ENCODE results near the gene RBP3.

RBP3 gene

DNA sequence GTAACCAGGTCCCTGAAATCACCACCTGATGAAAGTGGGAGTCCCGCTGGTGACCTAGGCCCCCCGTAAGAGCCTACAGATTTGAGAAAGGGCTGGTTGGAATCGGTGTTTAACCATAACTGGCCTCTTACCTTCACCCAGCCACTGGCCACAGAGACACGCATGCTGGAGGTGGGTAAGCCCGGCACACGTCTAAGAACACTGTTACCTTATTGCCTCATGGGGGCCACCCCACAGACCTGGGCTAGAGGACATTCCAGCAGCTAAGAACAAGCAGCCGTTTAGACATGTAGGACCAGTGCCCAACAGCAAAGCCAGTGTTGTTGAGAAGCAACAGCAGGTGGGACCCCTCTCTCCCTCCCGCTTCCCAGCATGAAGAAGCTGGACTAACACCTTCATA lies 28.4 kb upstream of the RBP3 start:
- DNase-seq (ENCODE audit: low read depth), result no peak

DNA sequence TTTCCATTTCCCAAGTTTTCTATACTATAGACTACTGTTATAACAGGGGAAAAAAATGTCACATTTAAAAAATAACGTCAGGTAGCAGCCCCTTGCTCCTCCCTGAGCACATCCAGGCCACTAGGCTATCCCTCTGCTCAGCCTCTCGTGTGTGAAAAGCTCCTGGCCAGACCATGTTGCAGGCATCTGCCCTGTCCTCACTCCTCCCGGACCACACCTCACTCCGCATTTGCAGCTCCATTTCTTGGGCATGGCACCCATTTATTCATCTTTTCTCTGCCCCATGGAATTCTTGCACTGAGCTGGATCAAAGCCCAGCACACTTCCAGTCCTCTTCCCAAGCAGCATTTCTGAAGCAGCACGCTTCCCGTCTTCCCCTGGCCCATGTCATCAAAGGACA lies 27.4 kb upstream of the RBP3 start:
- no peak for DNase-seq (ENCODE audit: low read depth)

DNA sequence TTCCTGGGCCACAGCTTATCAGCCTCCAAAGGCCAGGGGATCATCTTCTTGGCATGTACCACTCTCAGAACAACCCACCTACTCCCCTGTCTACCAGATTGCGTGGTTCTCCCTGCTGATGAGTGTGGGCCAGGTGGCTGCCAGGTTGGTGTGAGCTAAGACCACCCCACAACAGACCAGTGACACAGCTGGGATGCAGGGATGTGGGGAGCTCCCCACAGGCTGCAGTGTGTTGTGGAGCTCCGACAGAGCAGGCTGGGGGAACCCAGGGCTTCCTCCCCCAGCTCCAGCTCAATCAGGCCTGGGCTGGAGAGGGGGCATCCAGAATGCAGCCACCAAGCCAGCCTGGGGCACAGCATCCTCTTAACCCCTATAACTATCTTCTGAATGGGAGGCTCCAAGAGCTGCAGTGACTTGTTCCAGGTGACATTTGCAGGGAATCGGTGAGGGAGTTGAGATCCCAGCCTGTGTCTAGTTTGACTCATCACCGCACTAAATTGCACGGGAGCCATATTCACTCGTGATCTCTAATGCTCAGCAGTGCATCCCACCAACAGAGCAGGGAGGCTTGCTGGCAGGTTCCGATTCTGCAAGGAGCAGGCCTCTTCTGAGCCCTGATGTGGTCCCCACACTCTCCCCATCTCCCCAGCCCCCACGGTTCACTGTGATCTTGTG lies 26.5 kb upstream of the RBP3 start:
- no peak for DNase-seq (ENCODE audit: low read depth)

GRCh38 chr10:47322300-47323061 lies 25.7 kb upstream of the RBP3 start, which contains the start of gene GDF2:
GDF2 (plus strand) TSS chr10:47322454; CDS start chr10:47322669, 215 bp downstream.
- DNase-seq (ENCODE audit: low read depth), result no peak

DNA sequence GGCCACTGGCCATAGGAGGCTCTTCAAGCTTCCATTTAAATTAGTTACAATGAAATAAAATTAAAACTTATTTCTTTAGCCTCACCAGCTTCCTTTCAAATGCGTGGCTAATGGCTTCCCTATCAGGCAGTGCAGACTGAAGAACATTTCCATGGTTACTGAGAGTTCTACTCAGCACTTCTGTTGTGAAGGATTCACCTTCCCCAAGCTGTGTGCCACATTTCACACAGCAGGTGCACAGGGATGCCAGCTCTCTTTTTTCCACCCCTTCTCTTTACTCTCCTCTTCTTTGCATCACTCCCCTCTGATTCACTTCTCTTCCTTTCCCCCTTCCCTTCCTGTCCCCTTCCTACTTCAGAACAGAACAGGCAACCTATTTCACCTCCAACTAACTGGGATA lies 25.1 kb upstream of the RBP3 start:
- DNase-seq (ENCODE audit: low read depth), result no peak

DNA sequence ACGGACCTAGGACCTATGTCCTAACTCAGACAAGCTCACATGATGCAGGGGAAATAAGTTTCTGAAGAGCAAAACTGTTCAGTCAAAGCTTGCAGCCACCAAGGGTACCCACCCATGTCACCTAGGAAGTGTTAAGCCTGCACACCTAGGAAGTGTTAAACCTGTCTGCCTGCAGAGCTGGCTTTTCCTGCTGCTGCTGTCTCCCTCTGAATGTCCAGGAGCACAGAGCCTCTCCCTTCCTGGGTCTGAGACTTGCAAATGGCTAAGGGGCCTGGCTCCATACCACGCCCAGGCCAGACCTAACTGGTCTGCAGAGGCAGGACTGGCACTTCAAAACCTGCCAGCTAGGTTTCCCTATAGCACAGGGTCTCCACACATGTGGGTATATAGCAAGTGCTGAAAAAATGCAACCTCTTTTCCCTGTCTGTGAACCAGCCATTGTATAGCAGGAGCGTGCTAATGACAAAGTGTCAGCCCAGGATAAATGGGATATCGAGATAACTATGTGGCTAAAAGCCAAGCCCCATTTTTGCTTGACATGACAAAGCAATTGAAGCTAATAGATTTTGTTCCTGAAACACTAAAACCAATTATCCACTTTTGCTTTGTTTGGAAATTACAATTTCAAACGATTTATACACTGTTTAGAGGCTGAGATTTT lies 24.4 kb upstream of the RBP3 start:
- DNase-seq (ENCODE audit: low read depth), result no peak

DNA sequence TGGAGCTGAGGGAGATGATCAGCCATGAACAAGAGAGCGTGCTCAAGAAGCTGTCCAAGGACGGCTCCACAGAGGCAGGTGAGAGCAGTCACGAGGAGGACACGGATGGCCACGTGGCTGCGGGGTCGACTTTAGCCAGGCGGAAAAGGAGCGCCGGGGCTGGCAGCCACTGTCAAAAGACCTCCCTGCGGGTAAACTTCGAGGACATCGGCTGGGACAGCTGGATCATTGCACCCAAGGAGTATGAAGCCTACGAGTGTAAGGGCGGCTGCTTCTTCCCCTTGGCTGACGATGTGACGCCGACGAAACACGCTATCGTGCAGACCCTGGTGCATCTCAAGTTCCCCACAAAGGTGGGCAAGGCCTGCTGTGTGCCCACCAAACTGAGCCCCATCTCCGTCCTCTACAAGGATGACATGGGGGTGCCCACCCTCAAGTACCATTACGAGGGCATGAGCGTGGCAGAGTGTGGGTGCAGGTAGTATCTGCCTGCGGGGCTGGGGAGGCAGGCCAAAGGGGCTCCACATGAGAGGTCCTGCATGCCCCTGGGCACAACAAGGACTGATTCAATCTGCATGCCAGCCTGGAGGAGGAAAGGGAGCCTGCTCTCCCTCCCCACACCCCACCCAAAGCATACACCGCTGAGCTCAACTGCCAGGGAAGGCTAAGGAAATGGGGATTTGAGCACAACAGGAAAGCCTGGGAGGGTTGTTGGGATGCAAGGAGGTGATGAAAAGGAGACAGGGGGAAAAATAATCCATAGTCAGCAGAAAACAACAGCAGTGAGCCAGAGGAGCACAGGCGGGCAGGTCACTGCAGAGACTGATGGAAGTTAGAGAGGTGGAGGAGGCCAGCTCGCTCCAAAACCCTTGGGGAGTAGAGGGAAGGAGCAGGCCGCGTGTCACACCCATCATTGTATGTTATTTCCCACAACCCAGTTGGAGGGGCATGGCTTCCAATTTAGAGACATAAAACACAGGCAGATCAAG lies 22.6 kb upstream of the RBP3 start:
- DNase-seq (ENCODE audit: low read depth), result no peak

DNA sequence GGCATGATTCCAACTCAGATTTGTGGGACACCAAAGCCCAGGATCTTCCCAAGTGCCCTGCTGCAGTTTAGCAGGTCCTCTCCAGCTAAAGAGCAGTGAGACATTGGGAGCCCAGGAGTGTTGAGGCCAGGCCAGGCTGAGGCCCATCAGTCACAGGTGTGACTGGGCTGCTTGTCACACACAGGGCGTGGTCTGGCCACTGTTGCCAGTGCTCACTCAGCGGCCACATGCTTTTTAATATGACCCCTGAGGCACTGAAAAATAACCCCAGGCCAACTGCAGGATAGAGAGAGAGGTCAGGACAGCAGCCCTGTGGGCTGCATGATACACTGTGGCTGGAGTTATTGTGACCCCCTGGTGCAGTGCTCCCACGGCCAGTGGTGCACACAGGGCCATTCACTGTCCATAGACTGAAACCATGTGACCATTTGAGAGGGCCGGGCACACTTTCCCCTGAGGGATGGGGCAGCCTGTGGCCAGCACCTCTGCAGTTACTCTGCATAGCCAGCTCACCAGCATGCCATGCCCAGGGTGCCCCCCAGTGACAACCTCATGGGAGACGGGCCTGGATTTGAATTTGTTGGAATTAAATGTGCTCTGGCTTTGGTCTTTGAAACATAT lies 21.7 kb upstream of the RBP3 start:
- DNase-seq (ENCODE audit: low read depth), result no peak

DNA sequence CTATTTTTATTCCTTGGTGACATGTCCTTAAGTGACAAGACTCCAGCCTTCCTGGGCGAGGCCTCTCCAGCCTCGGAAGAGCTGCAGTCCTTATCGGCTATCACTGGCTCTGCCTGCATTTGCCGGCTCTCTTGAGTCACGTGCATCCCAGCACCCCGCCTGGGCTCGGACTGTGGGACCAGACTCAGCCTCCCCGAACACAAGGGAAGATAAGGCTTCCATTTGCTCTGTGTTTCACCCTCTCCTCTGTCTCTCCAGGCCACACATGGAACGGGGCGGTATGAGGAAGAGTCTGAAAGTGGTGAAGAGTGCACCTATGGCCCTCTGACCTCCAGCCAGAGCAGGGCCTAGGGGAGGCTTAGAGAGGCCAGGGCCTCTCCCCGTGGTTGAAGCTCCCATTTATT lies 21.2 kb upstream of the RBP3 start:
- no peak for DNase-seq (ENCODE audit: low read depth)

- DNase-seq (ENCODE audit: low read depth), result no peak
Measured at GRCh38 chr10:47329855-47330254, 18.3 kb upstream of the RBP3 start.

DNA sequence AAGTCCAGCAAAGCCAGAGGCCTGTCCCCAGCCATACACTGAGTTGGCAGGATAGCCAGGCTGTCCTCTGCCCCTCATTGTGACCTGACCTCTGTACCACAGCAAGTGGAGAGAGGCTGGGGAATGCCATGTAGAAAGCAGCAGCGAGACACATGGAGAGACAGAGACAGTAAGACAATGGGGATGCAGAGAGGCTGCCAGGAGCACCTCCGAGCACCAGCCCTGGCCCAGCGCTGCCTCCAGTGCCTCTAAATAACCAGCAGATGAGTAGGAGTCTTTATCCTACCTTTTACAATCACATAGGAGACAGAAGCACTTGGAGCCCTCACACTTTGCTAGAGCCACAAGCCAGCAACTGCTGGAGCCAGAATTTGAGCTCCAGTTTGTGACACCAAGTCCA lies 17.8 kb upstream of the RBP3 start:
- no peak for DNase-seq (ENCODE audit: low read depth)

DNA sequence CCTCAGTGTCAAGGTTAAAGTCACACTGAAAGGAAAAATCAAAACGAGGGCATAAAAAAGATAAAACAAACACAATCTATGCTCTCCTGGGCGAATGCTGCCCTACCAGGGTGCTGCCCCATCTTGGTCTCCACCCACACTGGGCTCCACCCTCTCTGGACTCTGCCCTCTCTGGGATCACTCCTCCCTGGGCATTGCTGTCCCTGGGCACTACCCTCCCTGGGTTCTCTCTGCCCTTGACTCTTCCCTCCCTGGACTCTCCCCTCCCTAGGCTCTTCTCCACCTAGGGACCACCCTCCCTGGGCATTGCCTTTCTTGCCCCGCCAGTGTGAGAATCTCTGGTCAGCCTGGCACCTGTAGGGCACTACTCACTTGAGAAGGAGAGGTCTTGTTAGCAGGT lies 17.4 kb upstream of the RBP3 start:
- no peak for DNase-seq (ENCODE audit: low read depth)

DNA sequence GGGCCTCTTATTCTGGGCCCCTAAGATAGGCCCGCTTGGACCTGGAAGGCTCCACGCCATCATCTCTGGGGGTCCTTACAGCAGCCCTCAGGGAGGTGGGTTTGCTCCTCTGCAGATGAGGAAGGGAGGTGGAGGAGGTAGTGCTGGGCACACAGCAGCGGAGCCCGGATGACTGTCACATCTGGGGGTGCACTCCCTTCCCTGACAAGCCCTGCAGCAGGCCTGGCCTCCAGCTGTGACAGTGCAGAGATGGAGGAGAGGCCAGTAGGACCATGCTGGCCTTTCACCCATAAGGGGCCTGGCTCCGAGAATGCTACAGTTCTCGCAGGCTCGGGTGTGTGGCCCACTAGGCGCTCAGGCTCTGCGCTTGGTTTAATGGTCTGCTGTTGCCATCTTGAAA lies 16.7 kb upstream of the RBP3 start:
- DNase-seq (ENCODE audit: low read depth), result no peak

DNA sequence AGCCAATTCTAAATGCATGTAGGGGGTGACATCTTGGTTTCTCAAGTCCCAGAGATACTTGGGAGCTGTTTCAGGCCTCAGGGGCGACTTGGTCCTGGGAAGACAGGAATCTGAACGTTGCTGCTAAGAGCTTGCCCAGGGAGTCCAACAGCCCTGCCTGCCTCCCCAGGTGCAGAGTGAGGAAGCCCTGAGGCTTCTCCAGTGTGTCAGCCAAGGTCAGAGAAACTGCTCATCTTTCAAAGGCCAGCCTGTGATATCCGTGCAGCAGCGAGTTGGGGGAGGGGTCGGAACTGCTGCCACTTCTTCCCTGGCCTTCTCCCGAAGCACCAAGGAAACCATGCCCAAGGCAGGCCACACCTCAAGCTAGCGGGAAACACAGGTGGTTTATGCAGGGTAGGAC lies 16.2 kb upstream of the RBP3 start:
- no peak for DNase-seq (ENCODE audit: low read depth)

DNA sequence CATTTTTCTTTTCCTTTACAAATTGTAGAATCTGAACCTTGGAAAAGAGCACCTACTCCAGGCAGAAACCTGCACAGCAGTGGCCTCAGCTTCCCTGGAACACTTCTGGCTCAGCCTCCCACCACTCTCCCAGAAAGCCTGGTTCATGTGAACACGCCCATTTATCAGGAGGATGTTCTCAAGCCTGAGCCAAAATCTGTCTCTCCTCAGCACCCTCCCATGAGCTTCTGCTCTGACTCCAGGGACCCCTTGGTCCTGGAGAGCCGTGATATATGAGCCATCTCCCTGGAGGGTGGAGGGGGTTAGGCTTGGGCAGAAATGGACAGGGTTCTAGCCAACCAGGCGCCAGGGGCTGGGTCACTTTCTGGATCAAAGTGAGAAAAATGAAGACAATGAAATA lies 15.8 kb upstream of the RBP3 start:
- no peak for DNase-seq (ENCODE audit: low read depth)

GRCh38 chr10:47332946-47333345 lies 15.2 kb upstream of the RBP3 start:
- no peak for DNase-seq (ENCODE audit: low read depth)

DNA sequence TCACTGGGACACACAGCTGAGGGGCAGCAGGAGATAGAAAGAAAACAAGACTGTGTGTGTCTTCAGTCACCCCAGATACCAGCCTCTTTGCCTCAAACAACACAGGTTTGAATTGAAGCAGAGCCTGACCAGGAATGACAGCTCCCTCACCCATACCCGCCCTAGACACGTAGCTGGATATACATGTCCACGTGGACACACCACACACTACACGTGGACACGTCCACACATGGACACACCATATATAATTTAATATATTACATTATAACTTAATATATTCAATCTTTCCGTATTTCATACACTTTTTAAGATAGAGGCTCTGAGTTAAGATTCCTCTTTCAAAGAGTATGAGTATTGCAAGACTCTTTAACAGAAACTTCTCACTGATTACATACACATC lies 14.6 kb upstream of the RBP3 start:
- no peak for DNase-seq (ENCODE audit: low read depth)

DNA sequence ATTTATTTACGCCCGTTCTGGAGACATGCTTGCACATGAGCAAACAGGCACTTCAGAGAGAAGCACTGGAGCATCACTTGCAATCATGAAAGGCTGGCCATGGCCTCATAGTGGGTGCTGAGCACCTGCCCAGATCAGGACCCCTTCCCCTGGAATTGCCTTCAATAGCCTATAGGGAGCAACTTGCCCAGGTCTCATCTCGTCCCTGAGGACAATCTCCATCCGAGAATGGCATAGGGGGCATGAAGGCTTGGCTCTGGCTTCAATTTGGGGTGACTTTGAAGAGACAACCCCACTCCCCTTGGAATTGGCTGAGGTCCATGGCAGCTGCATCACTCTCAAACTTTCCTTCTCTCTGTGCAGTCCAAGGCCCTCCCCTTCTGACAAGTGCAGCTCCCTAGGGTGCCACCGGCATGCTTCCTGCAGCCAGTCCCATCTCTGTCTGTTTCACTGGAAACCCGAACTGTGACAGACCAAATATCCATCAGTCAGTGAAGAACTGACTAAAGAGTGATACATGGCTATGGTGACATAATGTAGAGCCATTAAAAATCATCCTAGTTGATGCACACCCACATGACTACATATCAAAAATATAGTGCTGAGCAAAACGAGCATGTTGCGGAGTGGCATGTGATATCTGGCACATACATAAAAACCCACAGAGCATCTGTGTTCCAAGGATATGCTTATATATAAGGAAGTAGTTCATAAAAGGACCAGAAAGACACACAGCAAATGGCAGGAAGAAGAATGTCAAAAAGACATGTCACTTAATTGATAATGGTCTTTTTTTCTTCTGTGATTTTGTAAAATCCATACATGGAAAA lies 13.5 kb upstream of the RBP3 start:
- no peak for DNase-seq (ENCODE audit: low read depth)

DNA sequence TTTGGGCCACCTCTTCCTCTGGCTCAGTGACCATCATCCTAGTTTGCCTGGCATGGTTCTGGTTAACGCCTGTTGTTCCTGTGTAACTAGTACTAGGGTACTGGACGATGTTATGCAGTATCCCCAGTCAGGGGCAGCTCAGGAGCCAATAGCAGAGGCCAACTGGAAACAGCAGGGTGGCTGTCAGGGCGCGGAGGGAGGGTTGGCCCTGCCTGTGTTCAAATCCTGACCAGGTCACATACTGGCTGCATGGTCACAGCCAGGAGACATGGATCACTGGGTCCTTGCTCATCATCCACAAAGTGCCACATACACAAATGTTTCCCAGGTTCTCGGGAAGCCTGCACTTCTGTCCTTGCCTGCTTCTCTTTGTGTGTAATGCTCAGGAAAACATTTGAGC lies 12.3 kb upstream of the RBP3 start:
- no peak for DNase-seq (ENCODE audit: low read depth)

DNA sequence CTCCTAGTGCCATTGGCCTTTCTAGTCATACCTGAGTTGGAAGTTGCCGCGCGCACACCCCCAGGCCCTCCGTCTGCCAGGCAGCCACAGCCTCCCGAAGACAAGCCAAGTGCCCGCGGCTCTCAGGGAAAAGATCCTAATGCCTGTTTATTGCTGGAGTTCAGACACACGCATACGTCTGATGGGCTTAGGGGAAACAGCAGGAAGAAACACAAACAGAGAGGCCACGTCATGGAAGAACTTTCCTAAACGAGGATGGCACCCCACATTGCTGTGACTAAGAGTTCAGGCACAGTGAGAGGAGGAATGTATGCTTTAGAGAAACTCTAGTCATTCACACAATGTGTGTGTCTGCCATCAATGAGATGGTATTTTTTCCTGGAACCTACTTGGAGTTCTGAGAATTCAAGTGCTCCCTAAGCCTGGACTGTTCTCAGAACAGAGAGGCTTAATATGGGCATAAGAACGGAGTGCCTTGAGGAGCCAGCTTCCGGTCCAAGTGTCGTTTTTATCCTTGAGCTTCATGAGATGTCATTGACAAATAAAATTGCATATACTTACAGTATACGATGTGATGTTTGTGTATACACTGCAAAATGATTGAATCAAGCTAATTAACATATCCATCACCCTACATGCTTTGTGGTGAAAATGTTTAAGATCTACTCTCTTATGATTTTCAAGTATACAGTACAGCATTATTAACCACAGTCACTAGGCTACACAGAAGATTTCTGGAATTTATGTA lies 11.6 kb upstream of the RBP3 start:
- DNase-seq (ENCODE audit: low read depth), result no peak

All from activated T-helper 1 cell treated with Interleukin-2 at 50 U/mL for 16 hours (primary cell).